IMR-90 (cell line): Measurements from ENCODE around the gene TNS1. TPM values are rescaled to one million over a fixed set of nuclear protein-coding genes. Genes with fewer than 3 reads are reported as not detected.

Experiments used
- ATAC-seq: fragments of 200-7000 bp; cut with Tn5 transposase; 2 replicates; pipeline ENCODE4 v1.9.1; 2020; ENCODE audit warnings: low read depth, mild to moderate bottlenecking, moderate library complexity
- BruUV-seq: library from RNA; stranded (reverse); fragments of 400-500 nt; replicated peaks from 2 replicates; lab custom pipeline; 2021; lab: Mats Ljungman, UMichigan
- CTCF ChIA-PET: fragments of 300-600 bp; formaldehyde crosslinking; extraction: SDS; loops from one replicate; lab custom pipeline; 2021; ENCODE audit warnings: antibody characterized with exemption; lab: Yijun Ruan, JAX
- POLR2A ChIA-PET: fragments of 300-600 bp; sonication (Branson Sonifier 250); formaldehyde crosslinking; loops from one replicate; lab custom pipeline; 2022; ENCODE audit warnings: antibody characterized with exemption; ENCODE audit not compliant: unreplicated experiment; lab: Charles Lee
- DNase-seq: peaks from one replicate; pipeline ENCODE4 v3.0.0; 2013
- H2AFZ ChIP-seq: replicated peaks from 2 replicates; pipeline ENCODE3; 2013; ENCODE audit warnings: low read length, mild to moderate bottlenecking; ENCODE audit not compliant: poor library complexity
- H2AK5ac ChIP-seq: 2 replicates; pipeline ENCODE4 v1.6.1; 2013; ENCODE audit warnings: low read depth, low read length, inconsistent platforms
- H2AK9ac ChIP-seq: replicated peaks from 2 replicates; pipeline ENCODE3; 2013; ENCODE audit warnings: mild to moderate bottlenecking, low read depth, low read length, moderate library complexity; ENCODE audit not compliant: poor library complexity
- H2BK120ac ChIP-seq: 2 replicates; pipeline ENCODE4 v1.6.1; 2013; ENCODE audit warnings: low read depth, low read length, inconsistent platforms
- H2BK15ac ChIP-seq: 3 replicates; pipeline ENCODE4 v1.6.1; 2013; ENCODE audit warnings: low read depth, low read length, inconsistent platforms
- H2BK20ac ChIP-seq: 2 replicates; pipeline ENCODE4 v1.6.1; 2013; ENCODE audit warnings: low read depth, mild to moderate bottlenecking, inconsistent platforms, low read length, moderate library complexity
- H2BK5ac ChIP-seq: 2 replicates; pipeline ENCODE4 v1.6.1; 2013; ENCODE audit warnings: mild to moderate bottlenecking, low read depth, low read length, inconsistent platforms; ENCODE audit not compliant: poor library complexity, severe bottlenecking
- H3K14ac ChIP-seq: replicated peaks from 2 replicates; pipeline ENCODE4 v1.6.1; 2013; ENCODE audit warnings: low read depth, low read length, inconsistent platforms
- H3K18ac ChIP-seq: 2 replicates; pipeline ENCODE4 v1.6.1; 2013; ENCODE audit warnings: low read depth, low read length, control low read depth
- H3K23ac ChIP-seq: 2 replicates; pipeline ENCODE4 v1.6.1; 2013; ENCODE audit warnings: low read depth, low read length, inconsistent platforms
- H3K27ac ChIP-seq: 2 replicates; pipeline ENCODE4 v1.5.1; 2013; ENCODE audit warnings: mild to moderate bottlenecking, control low read depth, low read length; ENCODE audit not compliant: insufficient read depth
- H3K27me3 ChIP-seq: 2 replicates; pipeline ENCODE4 v1.6.1; 2013; ENCODE audit warnings: low read length; ENCODE audit not compliant: control insufficient read depth, insufficient read depth
- H3K36me3 ChIP-seq: 2 replicates; pipeline ENCODE4 v1.6.1; 2013; ENCODE audit warnings: low read length, mixed read lengths; ENCODE audit not compliant: control insufficient read depth, insufficient read depth
- H3K4ac ChIP-seq: 2 replicates; pipeline ENCODE4 v1.6.1; 2013; ENCODE audit warnings: low read depth, low read length, inconsistent platforms
- H3K4me1 ChIP-seq: 2 replicates; pipeline ENCODE4 v1.6.1; 2013; ENCODE audit warnings: low read length, mixed read lengths; ENCODE audit not compliant: control insufficient read depth, insufficient read depth
- H3K4me2 ChIP-seq: 2 replicates; pipeline ENCODE4 v1.6.1; 2013; ENCODE audit warnings: low read depth, mild to moderate bottlenecking, control low read depth, low read length, moderate library complexity
- H3K4me3 ChIP-seq: 2 replicates; pipeline ENCODE4 v1.5.1; 2013; ENCODE audit warnings: low read depth, mild to moderate bottlenecking, control low read depth, low read length, moderate library complexity; ENCODE audit not compliant: insufficient read depth
- H3K56ac ChIP-seq: 2 replicates; pipeline ENCODE4 v1.6.1; 2013; ENCODE audit warnings: low read length, inconsistent platforms; ENCODE audit not compliant: insufficient read depth; ENCODE audit errors: extremely low read depth
- H3K79me1 ChIP-seq, 2 experiments: 2 replicates each; pipeline ENCODE4 v1.6.1; 2013; ENCODE audit warnings: low read length in 2 of 2, inconsistent platforms in 1 of 2, low read depth in 1 of 2
- H3K9ac ChIP-seq: 2 replicates; pipeline ENCODE4 v1.6.1; 2013; ENCODE audit warnings: low read depth, low read length, control low read depth
- H3K9me1 ChIP-seq: 2 replicates; pipeline ENCODE4 v1.6.1; 2013; ENCODE audit warnings: low read length, inconsistent platforms; ENCODE audit not compliant: insufficient read depth
- H3K9me3 ChIP-seq: 2 replicates; pipeline ENCODE4 v1.6.1; 2013; ENCODE audit warnings: low read length; ENCODE audit not compliant: control insufficient read depth, insufficient read depth
- H4K20me1 ChIP-seq: 2 replicates; pipeline ENCODE4 v1.6.1; 2013; ENCODE audit warnings: low read length, inconsistent platforms; ENCODE audit not compliant: insufficient read depth
- H4K5ac ChIP-seq: 2 replicates; pipeline ENCODE4 v1.6.1; 2013; ENCODE audit warnings: mild to moderate bottlenecking, low read depth, low read length, control low read depth
- H4K8ac ChIP-seq, 2 experiments: 2 replicates each; pipeline ENCODE4 v1.6.1; 2013; ENCODE audit warnings: low read depth in 2 of 2, low read length in 2 of 2, control low read depth in 1 of 2, inconsistent platforms in 1 of 2
- H4K91ac ChIP-seq: 2 replicates; pipeline ENCODE4 v1.6.1; 2013; ENCODE audit warnings: low read depth, low read length, inconsistent platforms; ENCODE audit not compliant: insufficient read depth
- BHLHE40 ChIP-seq: fragments of 150-350 bp; IDR thresholded peaks from 2 replicates; pipeline ENCODE4 v1.6.1; 2016; ENCODE audit warnings: mild to moderate bottlenecking, low read depth, low read length
- CEBPB ChIP-seq: IDR thresholded peaks from 2 replicates; pipeline ENCODE4 v1.6.1; 2012; ENCODE audit warnings: low read depth, low read length, improper control_type of control experiment
- CHD1 ChIP-seq: IDR thresholded peaks from 2 replicates; pipeline ENCODE4 v1.6.1; 2012; ENCODE audit warnings: low read depth, low read length, improper control_type of control experiment
- CTCF ChIP-seq: conservative IDR thresholded peaks from 2 replicates; pipeline ENCODE4 v1.5.1; 2012; ENCODE audit warnings: mild to moderate bottlenecking, low read depth, low read length, improper control_type of control experiment
- MAFK ChIP-seq: IDR thresholded peaks from 2 replicates; pipeline ENCODE4 v1.6.1; 2012; ENCODE audit warnings: low read depth, low read length, improper control_type of control experiment
- MAZ ChIP-seq: IDR thresholded peaks from 2 replicates; pipeline ENCODE4 v1.6.1; 2012; ENCODE audit warnings: low read depth, mild to moderate bottlenecking, low read length, improper control_type of control experiment, moderate library complexity, borderline replicate concordance
- MXI1 ChIP-seq: IDR thresholded peaks from 2 replicates; pipeline ENCODE4 v1.6.1; 2012; ENCODE audit warnings: low read depth, mild to moderate bottlenecking, low read length, moderate library complexity, borderline replicate concordance
- POLR2A ChIP-seq: IDR thresholded peaks from 2 replicates; pipeline ENCODE4 v1.6.1; 2012; ENCODE audit warnings: mild to moderate bottlenecking, low read depth, low read length
- RCOR1 ChIP-seq: IDR thresholded peaks from 2 replicates; pipeline ENCODE4 v1.6.1; 2012; ENCODE audit warnings: mild to moderate bottlenecking, low read length, improper control_type of control experiment; ENCODE audit not compliant: insufficient replicate concordance
- RFX5 ChIP-seq: IDR thresholded peaks from 2 replicates; pipeline ENCODE4 v1.8.0; 2012; ENCODE audit warnings: low read depth, mild to moderate bottlenecking, low read length, moderate library complexity
- WGBS, 2 experiments: methylation state at CpG; one replicate each; pipeline versions ENCODE4 v1.1.5 to v1.1.7; 2013; ENCODE audit warnings: missing lambda C conversion rate in 2 of 2; ENCODE audit not compliant: insufficient read length in 1 of 2; ENCODE audit errors: extremely low coverage in 2 of 2; 5-methylcytosine and 5-hydroxymethylcytosine counted together
- dilution Hi-C: fragments of 300-500 bp; cut with HindIII; formaldehyde crosslinking; loops from one replicate; pipeline ENCODE4 v1.14.3; 2018; ENCODE audit warnings: low sequenced_read_pairs; ENCODE audit not compliant: unreplicated experiment
- in situ Hi-C: fragments of 300-500 bp; cut with MboI; formaldehyde crosslinking; loops from 3 replicates; pipeline ENCODE4 v1.14.3; 2019; ENCODE audit warnings: low sequenced_read_pairs, inconsistent platforms, mixed read lengths
- intact Hi-C: fragments of 100-400 bp; cut with micrococcal nuclease; formaldehyde crosslinking; loops from 2 replicates; pipeline ENCODE4 v1.10.0; 2022
- polyA plus RNA-seq, 3 experiments: library from polyadenylated mRNA; depleted of rRNA; stranded (reverse); fragments of >200 nt; gene quantifications; 2 replicates each; pipeline ENCODE4 v1.2.3, GENCODE V29; 2012; ENCODE audit warnings: low replicate concordance in 1 of 3
- total RNA-seq: library from RNA; depleted of rRNA; stranded (reverse); fragments of >200 nt; gene quantifications from 2 replicates; pipeline ENCODE4 v1.2.3, GENCODE V29; 2012
- TF ChIP-seq, protein P1 (sequence below): fragments of 150-350 bp; IDR thresholded peaks from 2 replicates; pipeline ENCODE4 v1.6.1; 2016; ENCODE audit warnings: low read depth, mild to moderate bottlenecking, low read length, moderate library complexity, borderline replicate concordance
- TF ChIP-seq, protein P2 (sequence below): fragments of 150-350 bp; IDR thresholded peaks from 2 replicates; pipeline ENCODE4 v1.6.1; 2017; ENCODE audit warnings: mild to moderate bottlenecking, antibody characterized with exemption, low read length, low read depth

Gene TNS1
- total and polyA plus RNA-seq, 2 of the 4 experiments (the other 2 are of a cell fraction) = 41.1 to 45.2 TPM

- Histone ChIP-seq H2AFZ (no peak overlapping the region), H3K9me1 (no peaks in the 10 kb centered on the region), H4K8ac (no peak overlapping the region), H2AK9ac (no peak overlapping the region), H3K9me3 (no peaks in the 10 kb centered on the region), H2BK20ac (no peak overlapping the region), H3K79me1 (no peaks in the 10 kb centered on the region), H2BK120ac (no peak overlapping the region), H3K14ac (no peak overlapping the region), H3K9ac (no peak overlapping the region), H3K36me3 (no peaks in the 10 kb centered on the region), H3K18ac (no peak overlapping the region), H3K4me1 (peaks cover 10% of the 10 kb centered on the region), H2BK5ac (no peak overlapping the region), H4K5ac (no peak overlapping the region; the same call in 1 of the 2 replicates), H3K23ac (no peak overlapping the region), H4K91ac (no peak overlapping the region; the same call in 1 of the 2 replicates), H4K20me1 (no peaks in the 10 kb centered on the region), H3K4me3 (no peak overlapping the region), H3K27ac (no peak overlapping the region), H3K27me3 (no peaks in the 10 kb centered on the region), H3K4me2 (no peak overlapping the region), H3K56ac (no peak overlapping the region), H3K4ac (no peak overlapping the region), H2BK15ac (no peak overlapping the region), H2AK5ac (no peak overlapping the region)
- ChIA-PET POLR2A (no interaction called here), CTCF (no interaction called here)
- intact Hi-C loops = no loop called here
- ATAC-seq (no peak), DNase-seq (no peak)
- TF ChIP-seq RCOR1 (no peak), CHD1 (no peak), CTCF (no peak), MAZ (no peak), MAFK (no peak), MXI1 (no peak), CEBPB (no peak), POLR2A (no peak), BHLHE40 (no peak), RFX5 (no peak)
- TF ChIP-seq, protein P1, sequence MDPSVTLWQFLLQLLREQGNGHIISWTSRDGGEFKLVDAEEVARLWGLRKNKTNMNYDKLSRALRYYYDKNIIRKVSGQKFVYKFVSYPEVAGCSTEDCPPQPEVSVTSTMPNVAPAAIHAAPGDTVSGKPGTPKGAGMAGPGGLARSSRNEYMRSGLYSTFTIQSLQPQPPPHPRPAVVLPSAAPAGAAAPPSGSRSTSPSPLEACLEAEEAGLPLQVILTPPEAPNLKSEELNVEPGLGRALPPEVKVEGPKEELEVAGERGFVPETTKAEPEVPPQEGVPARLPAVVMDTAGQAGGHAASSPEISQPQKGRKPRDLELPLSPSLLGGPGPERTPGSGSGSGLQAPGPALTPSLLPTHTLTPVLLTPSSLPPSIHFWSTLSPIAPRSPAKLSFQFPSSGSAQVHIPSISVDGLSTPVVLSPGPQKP = no peak
- TF ChIP-seq, protein P2, sequence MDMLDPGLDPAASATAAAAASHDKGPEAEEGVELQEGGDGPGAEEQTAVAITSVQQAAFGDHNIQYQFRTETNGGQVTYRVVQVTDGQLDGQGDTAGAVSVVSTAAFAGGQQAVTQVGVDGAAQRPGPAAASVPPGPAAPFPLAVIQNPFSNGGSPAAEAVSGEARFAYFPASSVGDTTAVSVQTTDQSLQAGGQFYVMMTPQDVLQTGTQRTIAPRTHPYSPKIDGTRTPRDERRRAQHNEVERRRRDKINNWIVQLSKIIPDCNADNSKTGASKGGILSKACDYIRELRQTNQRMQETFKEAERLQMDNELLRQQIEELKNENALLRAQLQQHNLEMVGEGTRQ = no peak
- dilution Hi-C loops = no loop called here
- 91% methylated on average over 3 of the region's 10 CpGs; no CpG with 5 or more reads in 1 of the 2 experiments for WGBS, 2 experiments
- BruUV-seq = no TSS peak
- in situ Hi-C loops = loop anchor here (10.0 kb wide), 1 partner anchor 1238 kb away; no protein-coding TSS in a partner anchor
Measured at GRCh38 chr2:217752714-217753459, 249.9 kb downstream of the TNS1 start.
